PC-3 (cell line): ENCODE measurements around the gene HDLBP. TPM values are rescaled to one million over a fixed set of nuclear protein-coding genes. Genes with fewer than 3 reads are reported as not detected.

Experiments
- ATAC-seq: fragments of 200-7000 bp; cut with Tn5 transposase; 2 replicates; pipeline ENCODE4 v1.9.1; 2020; ENCODE audit warnings: mild to moderate bottlenecking, moderate library complexity
- BruUV-seq: library from RNA; stranded (reverse); fragments of 400-500 nt; replicated peaks from 2 replicates; lab custom pipeline; 2021; lab: Mats Ljungman, UMichigan
- CTCF ChIA-PET: fragments of 300-600 bp; sonication (Branson Sonifier 250); formaldehyde crosslinking; loops from one replicate; lab custom pipeline; 2022; ENCODE audit warnings: antibody characterized with exemption; lab: Charles Lee
- POLR2A ChIA-PET: fragments of 300-600 bp; sonication (Branson Sonifier 250); formaldehyde crosslinking; loops from one replicate; lab custom pipeline; 2022; ENCODE audit warnings: antibody characterized with exemption; ENCODE audit not compliant: unreplicated experiment; lab: Charles Lee
- DNase-seq: peaks from one replicate; pipeline ENCODE4 v3.0.0-alpha.2; 2015
- H2AFZ ChIP-seq: fragments of 300-600 bp; sonication (generic); 2 replicates; pipeline ENCODE4 v1.6.0; 2016; ENCODE audit warnings: antibody characterized with exemption, low read length
- H3F3A ChIP-seq: fragments of 300-600 bp; sonication (generic); one replicate; pipeline ENCODE4 v1.6.0; 2017; ENCODE audit warnings: antibody characterized with exemption, low read length, control low read depth, mild to moderate bottlenecking; ENCODE audit not compliant: unreplicated experiment
- H3K27ac ChIP-seq: fragments of 300-600 bp; sonication (generic); 2 replicates; pipeline ENCODE4 v1.5.1; 2016; ENCODE audit warnings: mild to moderate bottlenecking, low read length
- H3K27me3 ChIP-seq: fragments of 300-600 bp; sonication (generic); 2 replicates; pipeline ENCODE4 v1.6.1; 2016; ENCODE audit warnings: low read length, mixed read lengths
- H3K36me3 ChIP-seq: fragments of 300-600 bp; sonication (generic); 2 replicates; pipeline ENCODE4 v1.6.1; 2016; ENCODE audit warnings: low read depth, mixed run types, low read length, mixed read lengths
- H3K4me1 ChIP-seq: fragments of 300-600 bp; sonication (generic); 2 replicates; pipeline ENCODE4 v1.5.1; 2016; ENCODE audit warnings: low read length; ENCODE audit not compliant: insufficient read depth
- H3K4me2 ChIP-seq: fragments of 300-600 bp; sonication (generic); 2 replicates; pipeline ENCODE4 v1.6.0; 2016; ENCODE audit warnings: low read length
- H3K4me3 ChIP-seq: fragments of 300-600 bp; sonication (generic); 2 replicates; pipeline ENCODE4 v1.5.1; 2016; ENCODE audit warnings: mild to moderate bottlenecking, low read length, mixed read lengths
- H3K79me2 ChIP-seq: fragments of 300-600 bp; sonication (generic); 2 replicates; pipeline ENCODE4 v1.6.1; 2017; ENCODE audit warnings: low read length, mixed read lengths
- H3K9ac ChIP-seq: fragments of 300-600 bp; sonication (generic); 2 replicates; pipeline ENCODE4 v1.6.0; 2016; ENCODE audit warnings: mild to moderate bottlenecking, low read length
- H3K9me2 ChIP-seq: fragments of 300-600 bp; sonication (generic); replicated peaks from 2 replicates; pipeline ENCODE4 v1.6.1; 2016; ENCODE audit warnings: mixed run types, low read length, mixed read lengths
- H3K9me3 ChIP-seq: fragments of 300-600 bp; sonication (generic); 2 replicates; pipeline ENCODE4 v1.6.1; 2016; ENCODE audit warnings: low read length, mixed read lengths
- H4K20me1 ChIP-seq: fragments of 300-600 bp; sonication (generic); 2 replicates; pipeline ENCODE4 v1.6.1; 2016; ENCODE audit warnings: low read length, mixed read lengths
- EZH2 ChIP-seq: fragments of 300-600 bp; sonication (generic); IDR thresholded peaks from one replicate; pipeline ENCODE4 v1.6.1; 2017; ENCODE audit warnings: antibody characterized with exemption, mild to moderate bottlenecking, low read length; ENCODE audit not compliant: unreplicated experiment
- EZH2phosphoT487 ChIP-seq: fragments of 300-600 bp; sonication (generic); IDR thresholded peaks from 2 replicates; pipeline ENCODE4 v1.6.1; 2018; ENCODE audit warnings: mild to moderate bottlenecking, antibody characterized with exemption, low read length, borderline replicate concordance
- intact Hi-C: fragments of 100-400 bp; cut with micrococcal nuclease; formaldehyde crosslinking; loops from 2 replicates; pipeline ENCODE4 v1.9.0; 2023
- total RNA-seq: library from RNA; depleted of rRNA; stranded (reverse); fragments of >200 nt; gene quantifications from 2 replicates; pipeline ENCODE4 v1.2.3, GENCODE V29; 2014
- TF ChIP-seq, protein P1 (sequence below): fragments of 300-600 bp; sonication (generic); conservative IDR thresholded peaks from 2 replicates; pipeline ENCODE4 v1.5.1; 2017; ENCODE audit warnings: antibody characterized with exemption, low read depth, mild to moderate bottlenecking, low read length

Gene HDLBP
- total RNA-seq, 1 experiment from 2014 or later: 410 TPM

GRCh38 chr2:241201445-241202267 lies 113.8 kb downstream of the HDLBP start:
- BruUV-seq: no TSS peak
- H3K27me3 ChIP-seq: no peaks in the 10 kb centered on the region
- no peaks in the 10 kb centered on the region for H3K4me1 ChIP-seq
- no peak overlapping the region for H3K9ac ChIP-seq
- TF ChIP-seq, protein P1, sequence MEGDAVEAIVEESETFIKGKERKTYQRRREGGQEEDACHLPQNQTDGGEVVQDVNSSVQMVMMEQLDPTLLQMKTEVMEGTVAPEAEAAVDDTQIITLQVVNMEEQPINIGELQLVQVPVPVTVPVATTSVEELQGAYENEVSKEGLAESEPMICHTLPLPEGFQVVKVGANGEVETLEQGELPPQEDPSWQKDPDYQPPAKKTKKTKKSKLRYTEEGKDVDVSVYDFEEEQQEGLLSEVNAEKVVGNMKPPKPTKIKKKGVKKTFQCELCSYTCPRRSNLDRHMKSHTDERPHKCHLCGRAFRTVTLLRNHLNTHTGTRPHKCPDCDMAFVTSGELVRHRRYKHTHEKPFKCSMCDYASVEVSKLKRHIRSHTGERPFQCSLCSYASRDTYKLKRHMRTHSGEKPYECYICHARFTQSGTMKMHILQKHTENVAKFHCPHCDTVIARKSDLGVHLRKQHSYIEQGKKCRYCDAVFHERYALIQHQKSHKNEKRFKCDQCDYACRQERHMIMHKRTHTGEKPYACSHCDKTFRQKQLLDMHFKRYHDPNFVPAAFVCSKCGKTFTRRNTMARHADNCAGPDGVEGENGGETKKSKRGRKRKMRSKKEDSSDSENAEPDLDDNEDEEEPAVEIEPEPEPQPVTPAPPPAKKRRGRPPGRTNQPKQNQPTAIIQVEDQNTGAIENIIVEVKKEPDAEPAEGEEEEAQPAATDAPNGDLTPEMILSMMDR: no peak
- TF ChIP-seq EZH2phosphoT487: no peak
- no peak for TF ChIP-seq EZH2
- H3K27ac ChIP-seq: no peak overlapping the region
- H3K4me2 ChIP-seq: no peak overlapping the region
- H3K36me3 ChIP-seq: no peaks in the 10 kb centered on the region
- DNase-seq (no peak), ATAC-seq (no peak)
- no peak overlapping the region for H2AFZ ChIP-seq
- H3F3A ChIP-seq: no peaks in the 10 kb centered on the region
- H3K9me3 ChIP-seq: no peaks in the 10 kb centered on the region
- H3K79me2 ChIP-seq: no peaks in the 10 kb centered on the region
- H3K9me2 ChIP-seq: no peaks in the 10 kb centered on the region
- no peak overlapping the region for H3K4me3 ChIP-seq
- H4K20me1 ChIP-seq: no peaks in the 10 kb centered on the region
- ChIA-PET CTCF (no interaction called here), POLR2A (no interaction called here)
- intact Hi-C loops: no loop called here

DNA sequence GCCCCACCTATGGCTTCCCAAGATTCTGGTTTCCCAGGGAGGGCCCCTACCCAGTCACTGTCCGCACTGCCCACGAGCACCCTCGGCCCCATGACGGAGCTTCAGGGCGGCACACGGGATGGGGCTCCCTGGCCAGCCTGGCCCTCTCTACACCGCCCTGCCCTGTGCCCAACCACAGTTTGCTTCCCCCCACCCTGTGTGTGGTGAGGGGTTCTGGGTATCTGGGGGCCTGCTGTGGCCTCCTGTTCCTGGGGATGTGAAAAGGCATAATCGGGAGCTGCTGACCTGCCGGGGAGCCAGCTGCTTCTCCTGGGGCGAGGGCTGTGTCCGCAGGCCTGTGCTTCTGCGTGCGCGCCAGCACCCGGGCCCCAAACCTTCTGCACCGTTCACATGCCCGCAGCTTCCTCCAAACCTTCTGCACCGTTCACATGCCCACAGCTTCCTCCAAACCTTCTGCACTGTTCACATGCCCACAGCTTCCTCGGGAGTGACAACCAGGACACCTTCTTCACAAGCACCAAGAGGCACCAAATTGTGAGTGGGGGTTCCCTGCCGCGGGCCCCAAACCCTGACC lies 114.6 kb downstream of the HDLBP start:
- Histone ChIP-seq H3K36me3 (no peaks in the 10 kb centered on the region), H4K20me1 (no peaks in the 10 kb centered on the region), H2AFZ (no peak overlapping the region), H3K4me2 (no peak overlapping the region), H3K27ac (no peak overlapping the region), H3F3A (no peaks in the 10 kb centered on the region), H3K4me1 (no peaks in the 10 kb centered on the region), H3K9me3 (no peaks in the 10 kb centered on the region), H3K9ac (no peak overlapping the region), H3K9me2 (no peaks in the 10 kb centered on the region), H3K79me2 (no peaks in the 10 kb centered on the region), H3K27me3 (no peaks in the 10 kb centered on the region), H3K4me3 (no peak overlapping the region)
- DNase-seq (no peak), ATAC-seq (no peak)
- BruUV-seq: no TSS peak
- no peak for TF ChIP-seq EZH2
- TF ChIP-seq, protein P1: no peak
- no peak for TF ChIP-seq EZH2phosphoT487
- ChIA-PET POLR2A (no interaction called here), CTCF (no interaction called here)
- intact Hi-C loops: no loop called here
